COLO829 (cell line): ENCODE results near the gene NRCAM.
A peak's percentile ranks its signal among the peaks of the same experiment; 100 is the strongest.
"Not testable (repeated sequence)": the region's sequence is repeated elsewhere in the genome, so short reads cannot be mapped to it uniquely, and the experiment has no call there.

Experiments used
- DNase-seq: peaks from one replicate; pipeline ENCODE4 v3.0.0; 2012; ENCODE audit warnings: low spot score

NRCAM gene

DNA sequence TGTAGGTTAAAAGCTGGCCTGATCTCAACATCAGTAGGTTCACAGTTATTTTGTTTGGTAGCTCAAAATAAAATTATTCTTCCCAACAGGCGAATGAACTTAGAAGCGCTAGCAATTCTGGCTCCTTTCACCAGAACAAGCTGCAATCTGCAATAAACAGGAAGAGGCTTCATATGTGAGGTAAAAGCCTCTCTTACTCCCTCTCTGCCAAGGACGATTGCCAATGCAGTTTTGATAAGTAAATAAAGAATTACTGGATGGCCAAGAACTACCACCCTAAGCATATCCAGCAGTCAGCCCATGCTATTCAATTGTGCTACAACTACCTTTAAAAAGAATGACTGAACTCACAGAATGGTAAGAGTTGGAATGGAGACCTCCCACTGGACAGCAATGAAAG, 176.1 kb downstream of the NRCAM start:
- no peak for DNase-seq

DNA sequence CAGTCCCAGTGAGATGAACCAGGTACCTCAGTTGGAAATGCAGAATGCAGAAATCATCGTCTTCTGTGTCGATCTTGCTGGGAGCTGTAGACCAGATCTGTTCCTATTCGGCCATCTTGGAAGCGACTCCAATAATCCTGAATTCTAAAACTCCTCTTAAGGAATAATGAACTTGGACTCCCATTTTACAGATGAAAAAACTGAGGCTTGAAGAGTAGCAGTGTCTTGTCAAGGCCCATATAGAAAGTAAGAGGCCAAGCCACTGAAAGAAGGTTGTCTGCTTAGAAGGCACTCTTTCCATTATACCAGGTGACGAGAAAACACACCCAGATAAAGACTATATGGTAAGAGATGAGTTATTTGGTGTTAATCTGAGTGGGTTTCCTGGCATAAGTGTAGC, 177.5 kb downstream of the NRCAM start:
- DNase-seq = no peak

- no peak for DNase-seq
Observed at GRCh38 chr7:108278281-108278680, 178.0 kb downstream of the NRCAM start.

DNA sequence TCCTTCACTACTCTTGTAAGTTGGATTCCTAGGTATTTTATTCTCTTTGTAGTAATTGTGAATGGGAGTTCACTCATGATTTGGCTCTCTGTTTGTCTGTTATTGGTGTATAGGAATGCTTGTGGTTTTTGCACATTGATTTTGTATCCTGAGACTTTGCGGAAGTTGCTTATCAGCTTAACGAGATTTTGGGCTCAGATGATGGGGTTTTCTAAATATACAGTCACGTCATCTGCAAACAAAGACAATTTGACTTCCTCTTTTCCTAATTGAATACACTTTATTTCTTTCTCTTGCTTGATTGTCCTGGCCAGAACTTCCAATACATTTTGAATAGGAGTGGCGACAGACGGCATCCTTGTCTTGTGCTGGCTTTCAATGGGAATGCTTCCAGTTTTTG, 181.8 kb downstream of the NRCAM start:
- not testable (repeated sequence) for DNase-seq

GRCh38 chr7:108272891-108273290, 183.3 kb downstream of the NRCAM start:
- DNase-seq = not testable (repeated sequence)

GRCh38 chr7:108270385-108271015, 185.7 kb downstream of the NRCAM start:
- no peak for DNase-seq

- DNase-seq = peak; percentile 40
Observed at GRCh38 chr7:108268200-108268820, 187.9 kb downstream of the NRCAM start.

DNA sequence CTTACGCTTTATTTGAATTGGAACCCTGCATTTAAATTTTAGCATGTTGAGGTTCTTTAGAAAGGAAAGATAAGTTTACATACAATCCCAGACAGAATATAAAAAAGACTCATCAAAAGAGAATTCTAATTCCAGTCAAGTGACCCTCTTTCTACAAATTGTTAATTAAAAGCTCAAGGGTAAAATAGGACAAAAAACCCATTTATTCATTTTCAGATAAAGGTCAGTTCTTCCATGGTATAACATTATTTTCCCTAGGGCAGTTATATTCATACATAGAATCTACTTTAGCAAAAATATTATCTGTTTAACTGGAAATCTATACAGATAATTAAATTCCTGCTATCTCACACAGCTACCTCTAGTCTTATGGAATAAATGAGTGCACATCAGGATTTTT, 188.6 kb downstream of the NRCAM start:
- DNase-seq = peak; percentile 50

DNA sequence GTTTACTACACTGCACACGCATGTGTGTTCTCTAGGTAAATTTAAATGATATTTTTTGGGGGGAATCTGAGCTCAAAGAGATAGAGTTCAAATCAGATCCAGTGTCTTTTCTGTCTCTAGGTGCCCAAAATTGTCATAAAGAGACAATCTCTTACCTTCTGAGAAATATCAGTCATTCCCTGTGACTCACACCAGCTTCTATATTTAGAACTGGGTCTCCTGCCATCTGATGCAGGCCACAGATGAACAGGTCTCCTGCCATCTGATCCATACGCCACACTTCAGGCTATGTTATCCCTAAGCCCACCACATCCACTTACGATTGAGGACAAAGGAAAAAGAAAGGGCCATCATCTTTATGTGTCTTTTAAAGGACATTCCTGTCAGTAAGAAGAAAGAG, 189.7 kb downstream of the NRCAM start:
- DNase-seq = no peak

GRCh38 chr7:108266035-108266434, 190.2 kb downstream of the NRCAM start:
- DNase-seq = no peak

GRCh38 chr7:108265007-108265406, 191.2 kb downstream of the NRCAM start:
- no peak for DNase-seq

DNA sequence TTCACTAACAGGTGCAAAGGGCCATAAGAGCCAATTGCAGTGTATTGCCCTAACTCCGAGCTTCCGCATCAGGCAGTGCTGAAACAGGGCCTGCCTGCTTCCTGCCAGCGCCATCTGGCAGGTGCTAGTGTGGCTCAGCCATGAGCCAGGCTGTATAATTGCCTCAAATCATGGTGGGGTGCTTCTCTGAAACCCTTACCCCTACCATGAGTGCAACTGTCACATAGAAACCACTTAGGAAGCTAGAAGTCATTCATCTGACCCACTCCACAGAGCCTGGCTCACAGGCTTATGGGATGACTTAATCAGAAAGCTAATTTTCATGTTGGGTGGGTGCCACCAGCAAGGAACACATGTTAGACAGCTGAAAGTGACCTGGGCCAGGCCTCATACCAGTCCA, 192.8 kb downstream of the NRCAM start:
- DNase-seq = no peak

DNA sequence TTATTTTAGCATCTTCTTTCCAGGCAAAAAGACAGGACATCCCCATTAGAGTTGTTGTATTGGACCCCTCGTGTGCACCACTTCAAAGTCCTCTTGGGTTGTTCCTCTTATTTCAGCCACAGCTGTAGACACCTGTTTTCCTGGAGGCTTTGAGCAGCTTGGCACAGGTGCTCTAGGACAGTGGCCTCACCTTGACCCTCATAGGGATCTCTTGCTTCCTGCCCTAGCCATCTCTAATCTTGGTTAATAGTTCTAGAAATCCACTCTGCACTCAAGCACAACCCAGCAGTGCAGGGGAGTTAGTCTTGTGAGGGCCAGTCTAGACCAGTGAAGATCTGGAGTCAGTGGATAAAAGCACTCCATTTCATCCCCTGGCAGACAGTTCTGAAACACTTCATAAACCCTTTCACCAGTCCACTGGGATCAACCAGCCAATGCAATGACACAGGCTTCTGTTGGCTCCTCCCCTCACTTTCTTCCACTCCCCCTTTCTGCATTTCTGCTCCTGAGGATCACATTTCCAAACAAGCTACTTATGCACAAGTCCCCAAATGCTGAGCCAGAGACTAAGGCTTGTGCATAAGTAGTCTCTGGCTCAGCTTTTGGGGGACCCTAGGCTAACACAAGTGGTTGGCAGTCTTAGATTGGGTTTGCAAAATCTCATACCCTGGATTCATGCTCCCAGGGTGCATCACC, 194.5 kb downstream of the NRCAM start:
- no peak for DNase-seq

DNA sequence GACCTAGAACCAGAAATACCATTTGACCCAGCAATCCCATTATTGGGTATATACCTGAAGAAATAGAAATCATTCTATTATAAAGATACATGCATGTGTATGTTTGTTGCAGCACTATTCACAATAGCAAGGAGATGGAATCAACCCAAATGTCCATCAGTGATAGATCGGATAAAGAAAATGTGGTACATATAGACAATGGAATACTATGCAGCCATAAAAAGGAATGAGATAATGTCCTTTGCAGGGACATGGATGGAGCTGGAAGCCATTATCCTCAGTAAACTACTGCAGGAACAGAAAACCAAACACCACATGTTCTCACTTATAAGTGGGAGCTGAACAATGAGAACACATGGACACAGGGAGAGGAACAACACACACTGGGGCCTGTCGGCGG, 196.8 kb downstream of the NRCAM start:
- DNase-seq = not testable (repeated sequence)

GRCh38 chr7:108257954-108258353, 198.3 kb downstream of the NRCAM start:
- DNase-seq = no peak

- DNase-seq = no peak
Observed at GRCh38 chr7:108254259-108254658, 202.0 kb downstream of the NRCAM start.

DNA sequence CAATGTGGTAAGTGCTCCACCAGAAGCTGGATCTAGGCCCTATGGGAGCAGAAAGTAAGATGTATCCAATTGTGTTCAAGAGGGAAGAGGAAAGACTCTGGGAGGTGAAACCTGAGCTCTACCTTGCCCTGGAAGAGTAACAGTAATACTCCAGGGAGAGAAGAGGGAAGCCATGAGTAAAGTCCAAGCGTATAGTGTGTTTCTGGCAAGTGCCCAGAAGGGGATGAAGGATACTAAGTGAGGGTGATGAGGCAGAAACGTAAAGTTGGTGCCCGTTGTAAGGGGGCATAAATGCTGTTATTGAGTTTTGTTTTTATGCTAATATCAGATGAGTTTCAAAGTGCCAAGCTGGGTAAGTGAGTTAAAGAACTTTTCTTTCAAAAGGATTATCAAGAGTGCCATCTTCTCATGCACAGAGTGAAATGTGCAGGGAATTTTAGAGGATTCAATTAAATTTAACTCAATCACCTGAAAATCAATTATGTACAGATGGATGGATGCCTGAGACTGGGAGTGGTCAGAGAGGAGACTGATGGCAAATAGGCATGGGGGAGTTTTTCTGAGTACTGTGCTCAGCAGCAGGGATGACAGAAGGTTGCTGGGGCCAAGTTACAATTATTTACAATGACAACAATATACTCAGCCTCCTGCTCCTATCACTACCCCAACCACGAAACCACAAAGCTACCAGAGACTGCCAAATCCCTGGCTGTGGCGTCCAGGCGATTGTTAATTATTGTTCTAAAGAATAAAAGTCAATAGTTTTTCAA, 202.8 kb downstream of the NRCAM start:
- DNase-seq = no peak

DNA sequence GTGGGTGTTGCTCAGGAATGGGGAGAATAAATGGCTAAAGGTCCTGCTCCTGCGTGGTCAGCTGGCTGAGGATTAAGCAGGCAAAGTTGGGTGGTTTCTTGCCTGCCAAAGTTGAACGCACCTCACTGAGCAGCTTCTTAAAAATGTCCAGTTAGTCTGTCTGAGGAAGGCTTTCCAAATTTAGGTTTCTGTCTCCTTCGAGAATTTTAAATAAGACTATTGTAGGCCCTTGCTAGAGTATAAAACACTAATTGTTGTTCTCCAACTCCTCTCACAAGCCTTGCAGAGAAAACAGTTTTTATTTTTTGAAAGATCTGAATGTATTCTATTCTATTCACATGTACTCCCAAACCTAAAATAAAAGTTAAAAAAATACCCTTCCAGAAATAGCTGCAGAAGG, 204.1 kb downstream of the NRCAM start:
- peak; percentile 76 for DNase-seq

DNA sequence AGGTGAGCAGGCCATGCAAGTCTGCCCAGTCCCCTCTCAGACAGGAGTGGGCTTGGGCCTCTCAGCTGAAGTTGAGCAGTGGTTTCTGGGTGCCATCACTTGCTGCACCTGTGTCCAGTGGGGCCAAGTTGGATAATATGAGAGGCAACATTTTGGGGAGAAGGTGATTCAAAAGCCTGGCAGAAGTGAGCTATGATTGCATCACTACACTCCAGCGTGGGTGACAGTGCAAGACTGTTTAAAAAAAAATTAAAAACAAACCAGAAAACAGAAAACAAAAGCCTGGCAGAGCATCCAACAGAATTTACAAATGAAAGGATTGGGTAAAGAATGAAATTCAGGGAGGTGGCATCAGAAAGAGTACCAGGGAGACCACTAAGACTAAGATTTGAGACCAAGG, 204.5 kb downstream of the NRCAM start:
- no peak for DNase-seq

DNA sequence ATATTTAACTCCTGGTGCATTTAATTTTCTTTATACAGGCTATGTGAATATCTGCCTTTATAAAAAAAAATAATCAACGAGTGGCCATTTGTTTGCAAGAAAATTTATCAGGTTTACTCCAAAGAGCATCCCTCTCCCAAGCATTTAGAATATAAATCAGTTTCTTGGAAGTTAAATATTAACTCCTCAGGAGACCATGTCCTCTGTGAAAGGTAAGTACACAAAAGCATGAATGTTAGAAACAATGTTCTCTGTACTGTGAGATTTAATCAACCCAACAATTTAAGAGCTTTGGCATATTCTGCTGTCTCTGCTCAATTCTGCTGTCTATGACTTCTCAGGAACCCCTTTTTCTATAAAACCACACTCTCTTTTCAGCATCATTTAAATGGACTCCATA, 206.8 kb downstream of the NRCAM start:
- DNase-seq = no peak

- DNase-seq = no peak
Observed at GRCh38 chr7:108248821-108249220, 207.4 kb downstream of the NRCAM start.

- DNase-seq = no peak
Observed at GRCh38 chr7:108248418-108248817, 207.8 kb downstream of the NRCAM start.

DNA sequence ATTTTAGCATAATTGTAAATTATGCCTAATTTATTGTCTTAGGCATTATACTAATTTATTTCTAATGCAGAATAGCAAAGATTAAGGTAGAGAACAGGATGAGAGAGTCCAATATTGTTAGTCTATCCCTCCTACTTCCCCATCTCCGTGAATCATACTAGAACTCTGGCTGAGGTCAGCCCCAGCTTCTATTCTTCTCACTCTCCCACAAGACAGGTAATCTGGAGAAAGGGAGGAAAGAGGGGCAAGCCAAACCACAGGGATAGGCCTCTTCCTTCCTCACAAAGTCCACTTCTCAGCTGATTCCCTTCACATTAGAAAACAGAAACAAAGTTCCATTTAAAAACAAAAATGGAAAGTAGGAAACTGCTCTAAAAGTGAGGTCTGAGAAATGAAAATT, 208.6 kb downstream of the NRCAM start:
- DNase-seq = no peak
